Hepatocyte (in vitro differentiated cells): ENCODE measurements around the gene ETS2. TPM values are rescaled to one million over a fixed set of nuclear protein-coding genes. Genes with fewer than 3 reads are reported as not detected.

Source experiments
- DNase-seq: peaks from one replicate; pipeline ENCODE4 v3.0.0-alpha.2; 2016; ENCODE audit warnings: low spot score
- H2AFZ ChIP-seq: fragments of 200-600 bp; sonication (generic); 2 replicates; pipeline ENCODE4 v1.6.0; 2016; ENCODE audit warnings: antibody characterized with exemption, mild to moderate bottlenecking
- H3K27ac ChIP-seq: fragments of 200-600 bp; sonication (generic); 2 replicates; pipeline ENCODE4 v1.5.1; 2016; ENCODE audit warnings: mild to moderate bottlenecking
- H3K27me3 ChIP-seq: fragments of 200-600 bp; sonication (generic); 2 replicates; pipeline ENCODE4 v1.6.1; 2016
- H3K36me3 ChIP-seq: fragments of 200-600 bp; sonication (generic); replicated peaks from 2 replicates; pipeline ENCODE4 v1.5.1; 2016; ENCODE audit warnings: low read depth; ENCODE audit not compliant: insufficient read depth
- H3K4me1 ChIP-seq: fragments of 200-600 bp; sonication (generic); 2 replicates; pipeline ENCODE4 v1.5.1; 2016; ENCODE audit warnings: mild to moderate bottlenecking, moderate library complexity; ENCODE audit not compliant: insufficient read depth
- H3K4me2 ChIP-seq: fragments of 200-600 bp; sonication (generic); 2 replicates; pipeline ENCODE4 v1.6.0; 2016
- H3K4me3 ChIP-seq: fragments of 200-600 bp; sonication (generic); 2 replicates; pipeline ENCODE4 v1.5.1; 2016; ENCODE audit warnings: mild to moderate bottlenecking
- H3K79me2 ChIP-seq: fragments of 200-600 bp; sonication (generic); 2 replicates; pipeline ENCODE4 v1.6.0; 2017; ENCODE audit warnings: mild to moderate bottlenecking
- H3K9me2 ChIP-seq: fragments of 200-600 bp; sonication (generic); replicated peaks from 2 replicates; pipeline ENCODE4 v1.6.0; 2017; ENCODE audit warnings: mild to moderate bottlenecking; ENCODE audit not compliant: insufficient read depth
- H3K9me3 ChIP-seq: fragments of 200-600 bp; sonication (generic); 2 replicates; pipeline ENCODE4 v1.5.1; 2016; ENCODE audit warnings: low read depth, mild to moderate bottlenecking
- H4K20me1 ChIP-seq: fragments of 200-600 bp; sonication (generic); 2 replicates; pipeline ENCODE4 v1.6.0; 2016; ENCODE audit warnings: mild to moderate bottlenecking; ENCODE audit not compliant: insufficient read depth, poor library complexity, severe bottlenecking
- CTCF ChIP-seq: fragments of 200-600 bp; sonication (generic); IDR thresholded peaks from 2 replicates; pipeline ENCODE4 v1.5.1; 2016; ENCODE audit warnings: antibody characterized with exemption, mild to moderate bottlenecking; ENCODE audit not compliant: poor library complexity
- EZH2 ChIP-seq: fragments of 200-600 bp; sonication (generic); IDR thresholded peaks from 2 replicates; pipeline ENCODE4 v1.6.1; 2016; ENCODE audit warnings: antibody characterized with exemption, mild to moderate bottlenecking, borderline replicate concordance
- EZH2phosphoT487 ChIP-seq: fragments of 200-600 bp; sonication (generic); IDR thresholded peaks from one replicate; pipeline ENCODE4 v1.6.1; 2018; ENCODE audit warnings: antibody characterized with exemption, mild to moderate bottlenecking, low read depth, moderate library complexity; ENCODE audit not compliant: unreplicated experiment, severe bottlenecking
- WGBS: methylation state at CpG from one replicate; pipeline ENCODE4 v1.1.6; 2016; ENCODE audit warnings: low lambda C conversion rate; ENCODE audit errors: missing lambda C conversion rate; 5-methylcytosine and 5-hydroxymethylcytosine counted together
- polyA plus RNA-seq: library from polyadenylated mRNA; unstranded; fragments of >200 nt; fragmentation: Nextera tagmentation; extraction: Ambion mirVana; gene quantifications from 2 replicates; pipeline ENCODE4 v1.2.1, GENCODE V29; 2016
- total RNA-seq: library from RNA; depleted of rRNA; stranded (reverse); fragments of >200 nt; gene quantifications from 2 replicates; pipeline ENCODE4 v1.2.3, GENCODE V29; 2014

The ETS2 gene
- total and polyA plus RNA-seq, 2 experiments from 2014 or later: 95.1 to 106 TPM

GRCh38 chr21:38798481-38798882 lies 7.2 kb upstream of the ETS2 start:
- no peaks in the 10 kb centered on the region for H3K9me3 ChIP-seq
- H3K4me2 ChIP-seq: peak overlapping the region; percentile 23
- peaks cover 39% of the 10 kb centered on the region for H3K4me1 ChIP-seq
- no peaks in the 10 kb centered on the region for H3K27me3 ChIP-seq
- no peaks in the 10 kb centered on the region for H3K79me2 ChIP-seq
- H3K9me2 ChIP-seq: no peaks in the 10 kb centered on the region
- H3K27ac ChIP-seq: peak overlapping the region; percentile 94
- H2AFZ ChIP-seq: no peak overlapping the region
- DNase-seq: peak; percentile 88
- H3K36me3 ChIP-seq: no peaks in the 10 kb centered on the region
- 56% methylated on average over 7 of the region's 7 CpGs for WGBS
- H4K20me1 ChIP-seq: no peaks in the 10 kb centered on the region
- no peak overlapping the region for H3K4me3 ChIP-seq
- no peak for TF ChIP-seq EZH2
- TF ChIP-seq EZH2phosphoT487: no peak
- no peak for TF ChIP-seq CTCF

GRCh38 chr21:38800046-38800758 lies 5.5 kb upstream of the ETS2 start:
- Histone ChIP-seq H3K79me2 (no peaks in the 10 kb centered on the region), H2AFZ (no peak overlapping the region), H3K27me3 (no peaks in the 10 kb centered on the region), H4K20me1 (no peaks in the 10 kb centered on the region), H3K4me2 (no peak overlapping the region), H3K4me3 (no peak overlapping the region), H3K27ac (no peak overlapping the region), H3K4me1 (peaks cover 48% of the 10 kb centered on the region), H3K9me3 (no peaks in the 10 kb centered on the region), H3K9me2 (no peaks in the 10 kb centered on the region), H3K36me3 (no peaks in the 10 kb centered on the region)
- WGBS: 92% methylated on average over 5 of the region's 5 CpGs
- no peak for DNase-seq
- TF ChIP-seq EZH2phosphoT487 (no peak), CTCF (no peak), EZH2 (no peak)

GRCh38 chr21:38800924-38801744 lies 4.6 kb upstream of the ETS2 start:
- WGBS: 74% methylated on average over 12 of the region's 12 CpGs
- H3K27me3 ChIP-seq: no peaks in the 10 kb centered on the region
- H3K36me3 ChIP-seq: no peaks in the 10 kb centered on the region
- H2AFZ ChIP-seq: no peak overlapping the region
- peaks cover 48% of the 10 kb centered on the region for H3K4me1 ChIP-seq
- H3K27ac ChIP-seq: peak overlapping the region; percentile 67
- H4K20me1 ChIP-seq: no peaks in the 10 kb centered on the region
- H3K9me3 ChIP-seq: no peaks in the 10 kb centered on the region
- no peak for TF ChIP-seq EZH2phosphoT487
- TF ChIP-seq EZH2: no peak
- no peak for TF ChIP-seq CTCF
- H3K4me2 ChIP-seq: no peak overlapping the region
- DNase-seq: no peak
- no peak overlapping the region for H3K4me3 ChIP-seq
- H3K79me2 ChIP-seq: peaks cover 3% of the 10 kb centered on the region
- no peaks in the 10 kb centered on the region for H3K9me2 ChIP-seq
